GM06990 (cell line): ENCODE measurements around the gene HOXA11.
A peak's percentile ranks its signal among the peaks of the same experiment; 100 is the strongest.

ENCODE experiments used
- DNase-seq: peaks from one replicate; pipeline ENCODE4 v3.0.0-alpha.2; 2011; ENCODE audit not compliant: insufficient read length; ENCODE audit errors: extremely low read depth
- H3K27me3 ChIP-seq: replicated peaks from 2 replicates; pipeline ENCODE4 v1.6.0; 2011; ENCODE audit warnings: low read length; ENCODE audit not compliant: control insufficient read depth, insufficient read depth
- H3K36me3 ChIP-seq: 2 replicates; pipeline ENCODE4 v1.5.1; 2011; ENCODE audit warnings: low read length; ENCODE audit not compliant: control insufficient read depth, insufficient read depth
- H3K4me3 ChIP-seq: replicated peaks from 2 replicates; pipeline ENCODE4 v1.5.1; 2011; ENCODE audit warnings: low read depth, mild to moderate bottlenecking, control low read depth, low read length
- TF ChIP-seq, protein P1 (sequence below): IDR thresholded peaks from 2 replicates; pipeline ENCODE4 v1.5.1; 2011; ENCODE audit warnings: low read length, control low read depth, mild to moderate bottlenecking, inconsistent platforms; ENCODE audit not compliant: insufficient read depth, poor library complexity, severe bottlenecking

HOXA11 gene

DNA sequence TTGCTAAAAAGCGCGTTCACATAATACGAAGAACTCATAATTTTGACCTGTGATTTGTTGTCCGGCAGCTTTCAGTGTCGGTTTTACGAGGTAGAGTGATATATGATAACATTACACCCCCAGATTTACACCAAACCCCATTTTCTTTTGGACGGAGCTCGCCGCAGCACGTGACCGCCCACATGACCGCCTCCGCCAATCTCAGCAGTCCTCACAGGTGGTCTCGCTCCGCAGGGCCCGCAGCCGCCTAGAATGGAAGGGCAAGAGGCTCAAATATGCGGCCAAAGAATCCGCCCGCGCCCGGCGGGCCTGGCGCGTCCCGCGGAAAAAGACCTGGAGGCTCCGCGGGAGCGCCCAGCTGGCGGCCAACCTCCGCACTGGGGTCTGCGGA is 28.5 kb downstream of the HOXA11 start, which contains the start of gene HOXA7:
Gene HOXA7 (minus strand): TSS at position 168 of the 391 bp plus-strand sequence. CDS start 130 bp downstream, at position 38.
- Histone ChIP-seq H3K36me3 (no peaks in the 10 kb centered on the region), H3K4me3 (peak within 1 kb of the TSS; percentile 45), H3K27me3 (peaks cover 2% of the 10 kb centered on the region)
- DNase-seq: no peak
- TF ChIP-seq, protein P1, sequence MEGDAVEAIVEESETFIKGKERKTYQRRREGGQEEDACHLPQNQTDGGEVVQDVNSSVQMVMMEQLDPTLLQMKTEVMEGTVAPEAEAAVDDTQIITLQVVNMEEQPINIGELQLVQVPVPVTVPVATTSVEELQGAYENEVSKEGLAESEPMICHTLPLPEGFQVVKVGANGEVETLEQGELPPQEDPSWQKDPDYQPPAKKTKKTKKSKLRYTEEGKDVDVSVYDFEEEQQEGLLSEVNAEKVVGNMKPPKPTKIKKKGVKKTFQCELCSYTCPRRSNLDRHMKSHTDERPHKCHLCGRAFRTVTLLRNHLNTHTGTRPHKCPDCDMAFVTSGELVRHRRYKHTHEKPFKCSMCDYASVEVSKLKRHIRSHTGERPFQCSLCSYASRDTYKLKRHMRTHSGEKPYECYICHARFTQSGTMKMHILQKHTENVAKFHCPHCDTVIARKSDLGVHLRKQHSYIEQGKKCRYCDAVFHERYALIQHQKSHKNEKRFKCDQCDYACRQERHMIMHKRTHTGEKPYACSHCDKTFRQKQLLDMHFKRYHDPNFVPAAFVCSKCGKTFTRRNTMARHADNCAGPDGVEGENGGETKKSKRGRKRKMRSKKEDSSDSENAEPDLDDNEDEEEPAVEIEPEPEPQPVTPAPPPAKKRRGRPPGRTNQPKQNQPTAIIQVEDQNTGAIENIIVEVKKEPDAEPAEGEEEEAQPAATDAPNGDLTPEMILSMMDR: no peak

DNA sequence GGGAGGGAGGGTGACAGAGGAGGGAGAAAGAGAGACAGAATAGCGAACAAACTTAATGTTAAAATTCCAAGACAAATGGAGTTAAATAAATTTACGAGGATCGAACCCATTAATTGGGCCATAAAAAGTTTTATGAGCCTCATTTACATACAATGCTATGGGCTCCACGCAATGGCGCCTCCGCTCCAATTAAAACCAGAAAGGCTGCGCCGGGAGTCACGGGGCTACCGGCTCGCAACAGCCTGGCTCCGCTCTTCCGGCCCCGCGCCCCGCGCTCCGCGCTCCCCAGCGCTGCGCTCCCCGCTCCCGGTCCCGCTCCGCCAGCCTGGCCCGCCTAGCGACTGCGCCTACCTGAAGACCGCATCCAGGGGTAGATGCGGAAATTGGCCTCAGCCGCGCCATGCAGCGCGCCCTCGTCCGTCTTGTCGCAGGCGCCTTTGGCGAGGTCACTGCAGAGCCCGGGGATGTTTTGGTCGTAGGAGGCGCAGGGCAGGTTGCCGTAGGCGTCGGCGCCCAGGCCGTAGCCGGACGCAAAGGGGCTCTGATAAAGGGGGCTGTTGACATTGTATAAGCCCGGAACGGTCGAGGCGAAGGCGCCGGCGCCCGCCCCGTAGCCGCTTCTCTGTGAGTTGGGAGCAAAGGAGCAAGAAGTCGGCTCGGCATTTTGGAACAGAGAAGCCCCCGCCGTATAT is 29.1 kb downstream of the HOXA11 start:
- peak overlapping the region; percentile 45 for H3K4me3 ChIP-seq
- peaks cover 2% of the 10 kb centered on the region for H3K27me3 ChIP-seq
- TF ChIP-seq, protein P1: no peak
- no peak for DNase-seq
- no peaks in the 10 kb centered on the region for H3K36me3 ChIP-seq

DNA sequence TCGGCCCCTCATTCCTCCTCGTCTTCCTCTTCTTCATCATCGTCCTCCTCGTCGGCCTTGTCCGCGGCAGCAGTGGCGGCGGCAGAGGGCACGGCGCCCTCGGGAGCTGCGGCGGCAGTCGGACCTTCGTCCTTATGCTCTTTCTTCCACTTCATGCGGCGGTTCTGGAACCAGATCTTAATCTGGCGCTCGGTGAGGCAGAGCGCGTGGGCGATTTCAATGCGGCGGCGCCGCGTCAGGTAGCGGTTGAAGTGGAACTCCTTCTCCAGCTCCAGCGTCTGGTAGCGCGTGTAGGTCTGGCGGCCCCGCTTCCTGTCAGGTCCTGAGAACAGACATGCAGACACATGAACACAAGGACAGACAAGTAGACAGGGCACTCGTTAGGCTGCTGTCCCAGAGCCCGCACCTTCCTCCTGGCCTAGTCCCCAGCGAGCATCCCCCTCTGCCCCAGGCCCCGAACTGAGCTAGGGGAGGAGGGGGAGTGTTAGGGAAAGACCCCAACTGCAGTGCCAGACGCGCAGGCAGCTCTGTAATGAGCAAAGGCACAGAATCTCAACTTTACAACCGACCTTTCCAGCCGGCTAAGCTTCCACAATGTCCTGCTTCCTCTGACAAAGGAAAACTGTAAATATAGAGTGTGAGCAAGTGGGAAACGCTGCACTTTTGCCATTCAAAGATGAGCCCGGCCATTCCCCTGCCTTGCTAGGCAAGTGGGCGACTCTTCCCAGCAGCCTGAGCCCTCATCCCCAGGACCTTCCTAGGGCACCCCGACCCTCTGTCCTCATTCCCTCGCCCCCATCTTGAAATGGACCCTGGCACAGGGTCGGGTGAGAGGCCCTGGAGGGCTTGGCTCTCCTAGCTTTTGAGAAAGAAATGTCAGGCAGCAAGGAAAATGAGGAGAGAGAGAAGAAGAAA is 29.9 kb downstream of the HOXA11 start:
- TF ChIP-seq, protein P1: no peak
- peak overlapping the region; percentile 45 for H3K4me3 ChIP-seq
- DNase-seq: no peak
- H3K27me3 ChIP-seq: peaks cover 2% of the 10 kb centered on the region
- H3K36me3 ChIP-seq: no peaks in the 10 kb centered on the region

DNA sequence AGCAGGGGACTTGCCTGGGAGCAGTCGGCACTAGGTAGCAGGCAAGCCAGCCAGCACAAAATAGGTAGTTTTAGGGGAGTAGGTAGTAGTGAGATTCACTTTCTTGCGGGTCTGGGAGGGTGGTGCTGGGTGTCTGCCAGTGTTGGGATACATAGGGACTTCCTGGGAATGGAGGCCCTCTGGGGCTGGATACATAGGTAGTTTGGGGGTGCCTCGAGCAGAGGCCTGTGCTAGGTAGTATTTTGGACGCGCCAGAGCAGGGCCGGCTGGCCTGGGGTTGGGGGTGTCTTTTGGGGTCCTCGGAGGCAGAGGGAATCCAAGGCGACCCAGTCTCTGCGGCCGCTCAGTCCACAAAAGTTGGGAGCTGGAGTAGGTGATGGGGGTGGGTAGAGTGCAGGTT is 30.7 kb downstream of the HOXA11 start:
- Histone ChIP-seq H3K36me3 (no peaks in the 10 kb centered on the region), H3K4me3 (no peak overlapping the region), H3K27me3 (peaks cover 2% of the 10 kb centered on the region)
- DNase-seq: no peak
- TF ChIP-seq, protein P1: no peak

DNA sequence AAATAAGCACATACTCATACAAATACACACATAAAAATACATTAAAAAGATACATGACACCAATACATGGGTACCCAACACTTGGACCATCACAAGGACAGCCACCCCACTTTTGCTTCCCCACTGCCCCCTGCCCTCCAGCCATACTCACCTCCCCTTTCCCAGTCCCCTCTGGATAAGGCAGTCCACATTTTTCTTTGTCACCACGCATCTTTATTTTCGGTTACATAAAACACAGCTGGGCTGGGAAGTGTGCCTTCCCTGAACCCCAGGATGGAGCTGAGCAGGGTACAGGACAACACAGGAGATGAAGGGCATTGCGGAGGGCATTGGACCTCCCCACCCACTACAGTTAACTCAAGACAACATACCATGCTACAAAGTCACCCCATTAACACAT is 31.5 kb downstream of the HOXA11 start:
- Histone ChIP-seq H3K36me3 (no peaks in the 10 kb centered on the region), H3K27me3 (no peaks in the 10 kb centered on the region; the same call in 1 of the 2 replicates), H3K4me3 (no peak overlapping the region)
- no peak for DNase-seq
- TF ChIP-seq, protein P1: no peak
